AG20443 (cell line): ENCODE measurements around the gene CFAP65.

Experiments used
- DNase-seq: peaks from one replicate; pipeline ENCODE4 v3.0.0; 2012; ENCODE audit warnings: low spot score, mixed read lengths

CFAP65 gene, protein sequence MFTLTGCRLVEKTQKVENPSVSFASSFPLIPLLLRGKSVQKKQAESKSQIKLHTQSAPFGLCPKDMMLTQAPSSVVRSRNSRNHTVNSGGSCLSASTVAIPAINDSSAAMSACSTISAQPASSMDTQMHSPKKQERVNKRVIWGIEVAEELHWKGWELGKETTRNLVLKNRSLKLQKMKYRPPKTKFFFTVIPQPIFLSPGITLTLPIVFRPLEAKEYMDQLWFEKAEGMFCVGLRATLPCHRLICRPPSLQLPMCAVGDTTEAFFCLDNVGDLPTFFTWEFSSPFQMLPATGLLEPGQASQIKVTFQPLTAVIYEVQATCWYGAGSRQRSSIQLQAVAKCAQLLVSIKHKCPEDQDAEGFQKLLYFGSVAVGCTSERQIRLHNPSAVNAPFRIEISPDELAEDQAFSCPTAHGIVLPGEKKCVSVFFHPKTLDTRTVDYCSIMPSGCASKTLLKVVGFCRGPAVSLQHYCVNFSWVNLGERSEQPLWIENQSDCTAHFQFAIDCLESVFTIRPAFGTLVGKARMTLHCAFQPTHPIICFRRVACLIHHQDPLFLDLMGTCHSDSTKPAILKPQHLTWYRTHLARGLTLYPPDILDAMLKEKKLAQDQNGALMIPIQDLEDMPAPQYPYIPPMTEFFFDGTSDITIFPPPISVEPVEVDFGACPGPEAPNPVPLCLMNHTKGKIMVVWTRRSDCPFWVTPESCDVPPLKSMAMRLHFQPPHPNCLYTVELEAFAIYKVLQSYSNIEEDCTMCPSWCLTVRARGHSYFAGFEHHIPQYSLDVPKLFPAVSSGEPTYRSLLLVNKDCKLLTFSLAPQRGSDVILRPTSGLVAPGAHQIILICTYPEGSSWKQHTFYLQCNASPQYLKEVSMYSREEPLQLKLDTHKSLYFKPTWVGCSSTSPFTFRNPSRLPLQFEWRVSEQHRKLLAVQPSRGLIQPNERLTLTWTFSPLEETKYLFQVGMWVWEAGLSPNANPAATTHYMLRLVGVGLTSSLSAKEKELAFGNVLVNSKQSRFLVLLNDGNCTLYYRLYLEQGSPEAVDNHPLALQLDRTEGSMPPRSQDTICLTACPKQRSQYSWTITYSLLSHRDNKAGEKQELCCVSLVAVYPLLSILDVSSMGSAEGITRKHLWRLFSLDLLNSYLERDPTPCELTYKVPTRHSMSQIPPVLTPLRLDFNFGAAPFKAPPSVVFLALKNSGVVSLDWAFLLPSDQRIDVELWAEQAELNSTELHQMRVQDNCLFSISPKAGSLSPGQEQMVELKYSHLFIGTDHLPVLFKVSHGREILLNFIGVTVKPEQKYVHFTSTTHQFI (N-terminal part only)

DNA sequence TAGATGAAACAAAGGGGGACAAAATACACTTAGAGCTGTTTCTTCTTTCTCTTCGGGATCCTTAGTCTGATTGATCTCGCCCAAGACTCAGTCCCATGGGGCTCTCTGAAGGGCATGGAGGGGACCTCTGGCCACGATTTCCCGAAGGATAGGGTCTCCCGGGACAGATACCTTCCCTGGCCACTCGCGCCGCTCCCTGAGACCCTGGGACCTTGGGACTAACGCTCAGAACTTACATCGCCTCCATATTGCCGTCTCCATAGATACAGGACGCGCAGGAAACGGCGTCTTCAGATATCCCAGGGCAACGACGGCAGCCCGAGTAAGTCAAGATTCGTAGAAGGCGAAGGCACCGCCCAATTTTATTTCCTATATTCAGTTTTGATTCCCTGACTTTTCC, at the start of gene CFAP65:
Gene CFAP65, minus strand, starts transcription at position 265 of the 400 bp plus-strand sequence. CDS start 2,468 bp downstream, outside the sequence.
- DNase-seq = peak; percentile 71

DNA sequence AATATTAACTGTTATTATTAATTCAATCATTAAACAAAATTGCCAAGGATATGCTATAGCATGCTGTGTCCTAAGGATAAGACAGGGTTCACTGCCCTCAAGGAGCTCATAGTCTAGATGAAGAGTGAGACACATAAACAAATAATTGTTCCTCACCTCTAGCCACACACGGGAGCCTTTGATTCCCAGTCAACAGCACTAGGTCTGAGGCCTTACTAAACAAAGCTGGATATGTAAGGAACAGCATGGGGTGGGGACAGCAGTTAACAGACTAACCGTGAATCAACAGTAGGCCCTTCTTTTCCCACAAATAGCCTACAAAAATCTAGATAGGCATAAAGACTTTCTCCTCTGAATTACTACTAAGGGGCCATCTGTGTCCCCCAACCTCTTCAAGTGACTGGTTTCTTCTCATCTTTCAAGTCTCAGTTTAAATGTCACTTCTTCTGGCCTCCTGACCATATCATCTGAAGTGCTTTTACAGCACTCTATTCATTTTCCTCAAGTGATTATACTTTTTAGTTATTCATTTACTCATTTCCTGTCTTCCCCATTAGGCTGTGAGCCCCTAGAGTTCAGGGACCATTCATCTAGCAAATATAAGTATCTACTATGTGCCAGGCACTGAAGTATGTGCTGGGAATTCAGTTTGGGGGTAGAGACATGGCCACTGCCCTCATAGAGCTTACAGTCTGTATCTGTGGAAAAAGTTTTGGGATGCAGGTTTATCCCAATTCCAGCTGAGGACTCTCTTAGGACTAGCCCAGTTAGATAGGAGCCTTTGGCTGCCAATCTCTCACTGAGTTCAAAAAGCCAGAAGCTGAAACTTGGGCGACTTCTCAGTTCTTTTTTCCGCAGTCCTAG, 49.4 kb upstream of the CFAP65 start:
- no peak for DNase-seq

- DNase-seq = no peak
Observed at GRCh38 chr2:219089330-219089729, 48.0 kb upstream of the CFAP65 start.

- DNase-seq = no peak
Observed at GRCh38 chr2:219087848-219088247, 46.5 kb upstream of the CFAP65 start.

- no peak for DNase-seq
Observed at GRCh38 chr2:219087361-219087760, 46.0 kb upstream of the CFAP65 start.

DNA sequence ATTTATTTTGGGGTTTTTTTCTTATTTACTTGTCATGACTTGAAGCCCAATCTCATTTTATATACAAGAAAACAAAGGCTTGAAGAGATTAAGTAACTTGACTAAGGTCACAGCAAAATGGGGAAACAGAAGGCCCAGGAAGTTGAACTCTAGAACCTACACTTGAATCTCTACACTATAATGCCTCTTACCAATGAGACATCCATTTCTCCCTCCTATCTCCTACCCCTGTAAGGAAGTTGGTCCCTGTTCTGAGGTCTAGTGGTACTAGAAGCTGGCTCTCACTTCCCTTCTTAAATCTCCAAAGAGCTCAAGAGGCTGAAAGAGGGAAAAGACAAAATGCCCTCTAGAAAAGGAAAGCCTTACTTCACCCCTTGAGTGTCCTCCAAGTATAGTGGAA, 44.9 kb upstream of the CFAP65 start:
- no peak for DNase-seq

DNA sequence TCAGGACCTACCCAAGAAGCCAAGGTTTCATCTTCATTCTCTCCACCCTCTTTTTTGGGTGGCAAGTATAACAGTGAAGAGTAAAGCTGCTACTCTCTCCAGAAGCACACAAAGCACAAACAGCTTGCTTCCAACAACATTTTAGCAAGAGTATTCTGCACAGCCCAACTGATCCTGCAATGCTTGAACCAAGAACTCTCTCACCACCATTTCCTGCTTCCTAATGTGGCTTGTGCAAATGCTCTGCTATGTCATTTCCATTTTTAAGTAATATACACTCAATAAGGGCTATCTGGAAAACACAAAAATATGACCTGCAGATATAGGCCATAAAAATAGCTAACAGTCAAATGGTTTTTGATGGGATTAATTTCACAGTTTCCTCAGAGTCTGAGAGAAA, 43.5 kb upstream of the CFAP65 start:
- no peak for DNase-seq

DNA sequence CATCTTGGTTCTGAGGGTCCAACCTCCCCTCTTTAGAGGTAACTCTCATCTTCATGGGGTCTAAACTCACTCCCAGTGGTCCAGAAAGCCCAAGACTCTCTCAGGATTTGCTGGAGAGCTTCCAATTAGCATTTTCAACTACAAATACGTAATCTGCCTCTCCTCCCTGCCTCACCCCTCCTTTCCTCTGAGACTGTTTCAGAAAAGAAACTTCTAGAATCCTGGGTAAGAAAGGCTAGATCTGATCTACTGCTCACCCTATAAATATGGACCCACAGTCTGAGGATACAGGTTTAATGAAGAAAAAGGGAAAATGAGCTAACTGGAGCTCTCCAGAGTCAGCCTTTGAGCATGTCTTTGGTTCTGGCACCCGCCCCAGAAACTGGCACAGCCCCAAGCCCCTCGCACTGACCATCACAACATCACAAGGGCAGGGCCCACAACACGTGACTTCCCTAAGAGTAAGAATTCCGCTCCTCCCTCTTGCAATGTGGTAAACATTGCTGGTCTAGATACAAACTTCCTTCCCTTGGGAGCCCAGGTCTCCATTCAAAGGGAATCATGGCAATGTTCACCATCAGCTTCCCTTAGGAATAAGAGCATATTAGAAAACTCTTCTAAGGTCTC, 41.1 kb upstream of the CFAP65 start:
- no peak for DNase-seq

DNA sequence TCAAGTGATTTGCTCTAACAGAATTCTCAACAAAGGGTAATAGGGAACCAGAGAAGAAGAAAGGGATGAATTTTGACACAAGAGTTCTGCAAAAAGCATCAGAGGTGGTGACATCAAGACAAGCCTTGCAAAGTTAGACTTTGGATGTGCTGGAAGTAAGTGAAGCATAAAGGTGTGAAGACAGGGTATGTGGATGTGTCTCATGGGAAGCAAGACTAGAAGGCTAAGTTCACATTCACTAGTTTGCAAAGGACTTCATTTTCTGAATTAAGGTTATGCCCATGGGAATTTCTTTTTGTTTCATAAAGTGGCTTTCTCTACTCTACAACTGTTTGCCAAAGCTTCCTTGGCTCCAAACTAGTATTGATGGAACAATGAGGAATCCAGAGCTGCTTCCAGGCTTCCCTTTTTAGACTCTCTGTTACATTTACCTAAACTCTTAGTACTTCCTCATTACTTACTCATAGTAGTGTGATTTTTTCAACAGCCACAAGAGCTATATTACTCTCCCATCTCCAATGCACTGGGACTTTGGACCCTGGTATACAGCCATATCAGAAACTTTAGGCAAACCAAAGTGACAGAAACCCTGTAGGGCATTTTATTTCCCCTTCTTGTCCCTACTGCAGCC, 40.5 kb upstream of the CFAP65 start:
- no peak for DNase-seq

- DNase-seq = no peak
Observed at GRCh38 chr2:219081096-219081495, 39.8 kb upstream of the CFAP65 start.

DNA sequence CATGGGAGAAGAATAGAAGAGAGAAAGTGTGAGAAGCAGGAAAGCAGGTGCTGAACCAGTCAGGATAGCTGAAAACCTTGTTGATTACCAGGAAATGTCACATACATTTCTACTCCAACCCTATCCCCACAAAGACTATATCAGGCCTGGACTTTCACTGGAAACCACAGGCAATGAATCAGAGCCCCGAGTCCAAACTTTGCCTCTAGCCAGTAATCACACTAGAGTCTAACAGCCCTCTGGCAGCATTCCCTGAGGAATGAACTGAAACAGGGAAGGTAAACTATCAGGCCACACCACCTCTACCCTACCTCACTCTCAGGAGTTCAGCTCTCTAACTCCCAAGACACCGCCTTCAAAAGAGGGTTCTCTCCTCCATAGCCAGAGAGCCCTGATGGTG, 38.1 kb upstream of the CFAP65 start:
- DNase-seq = peak; percentile 63

DNA sequence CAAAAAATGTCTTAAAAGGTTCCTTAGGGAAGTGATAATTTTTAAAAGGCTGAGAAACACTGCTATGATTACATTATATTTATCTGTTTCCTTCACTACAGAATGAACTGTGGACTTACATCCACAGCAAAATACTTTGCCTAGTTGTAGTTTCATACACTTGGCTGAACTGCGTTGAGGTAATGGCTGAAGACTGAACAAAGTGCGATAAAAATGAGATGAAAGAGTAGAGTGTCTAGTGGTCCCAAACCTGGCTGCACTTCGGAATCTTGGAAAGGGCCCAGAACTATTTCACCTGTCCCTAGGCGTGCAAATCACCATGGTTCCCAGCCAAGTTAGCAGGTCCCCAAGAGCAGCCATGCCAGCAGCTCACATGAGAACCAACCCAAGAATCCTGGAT, 37.6 kb upstream of the CFAP65 start:
- DNase-seq = no peak

- DNase-seq = no peak
Observed at GRCh38 chr2:219078126-219078525, 36.8 kb upstream of the CFAP65 start.

DNA sequence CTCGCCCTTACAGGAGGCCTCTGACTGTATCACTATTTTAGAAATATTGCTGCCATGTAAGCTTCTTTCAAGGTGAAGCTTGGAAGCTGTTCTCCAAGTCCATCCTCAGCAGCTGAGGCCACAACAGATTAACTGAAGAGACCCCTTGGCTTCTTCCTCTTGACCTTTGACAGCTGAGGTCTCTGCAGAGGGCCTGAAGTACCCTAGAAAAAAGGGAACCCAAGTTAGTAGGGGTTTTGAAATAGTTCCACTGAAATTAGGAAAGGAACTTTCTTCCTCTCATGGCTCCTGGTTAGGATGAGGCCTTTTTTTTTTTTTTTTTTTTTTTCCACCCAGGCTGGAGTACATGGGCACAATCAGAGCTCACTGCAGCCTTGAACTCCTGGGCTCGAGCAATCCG, 34.9 kb upstream of the CFAP65 start:
- DNase-seq = no peak

DNA sequence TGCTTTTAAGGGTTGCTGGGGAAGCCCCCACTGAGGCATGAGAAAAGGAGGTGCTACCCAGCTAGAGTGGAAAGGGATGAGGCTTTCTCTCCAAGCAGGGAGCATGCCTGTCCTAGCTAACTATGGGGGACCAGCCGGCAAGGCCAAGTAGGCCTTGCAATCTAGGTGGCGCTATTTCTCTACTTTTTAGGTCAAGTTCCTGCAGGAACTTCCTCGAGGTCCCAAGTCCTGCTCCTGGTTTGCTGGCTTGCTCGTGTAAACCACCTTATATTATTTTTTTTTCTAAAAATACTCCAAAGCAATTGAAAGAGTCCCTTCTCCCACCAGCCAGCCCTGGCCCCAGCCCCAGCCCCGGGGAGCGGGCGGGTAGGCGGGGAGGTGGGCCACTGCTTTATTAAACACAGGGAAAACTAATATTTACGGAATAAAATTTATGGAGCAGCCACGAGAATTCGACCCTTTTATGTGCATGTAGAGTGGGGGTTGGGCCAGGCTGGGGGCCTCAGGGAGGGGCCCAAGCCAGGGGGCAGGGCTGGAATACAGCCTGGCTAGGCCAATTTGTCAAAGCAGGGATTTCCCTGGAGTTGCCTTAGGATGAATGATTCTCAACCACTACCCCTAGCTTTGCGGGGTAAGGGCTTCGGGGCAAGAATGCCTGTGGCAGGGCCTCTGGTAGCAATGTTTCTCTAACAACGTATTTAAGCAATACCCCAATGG, 32.3 kb upstream of the CFAP65 start:
- DNase-seq = peak; percentile 72

GRCh38 chr2:219072741-219073250, 31.5 kb upstream of the CFAP65 start:
- DNase-seq = no peak

GRCh38 chr2:219071131-219071816, 30.0 kb upstream of the CFAP65 start:
- peak; percentile 25 for DNase-seq

DNA sequence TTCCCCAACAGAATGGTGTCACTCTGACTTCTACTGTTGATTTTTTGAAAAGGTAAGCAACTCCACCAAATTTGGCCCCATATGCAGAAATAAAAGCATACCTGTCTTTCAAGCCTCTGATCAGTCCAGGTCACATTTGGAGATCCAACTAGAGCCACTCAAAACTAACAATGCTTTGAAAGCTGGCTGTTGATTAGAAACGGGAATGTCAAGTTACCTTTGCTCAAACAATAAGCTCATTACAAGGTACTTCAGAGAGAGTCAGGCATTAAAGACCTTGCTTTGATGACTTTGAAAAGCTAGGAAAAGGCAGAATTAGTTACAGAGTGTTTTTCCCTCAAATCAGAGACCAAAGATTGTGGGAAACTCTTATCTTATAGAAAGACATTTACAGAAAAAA, 24.2 kb upstream of the CFAP65 start:
- DNase-seq = no peak

DNA sequence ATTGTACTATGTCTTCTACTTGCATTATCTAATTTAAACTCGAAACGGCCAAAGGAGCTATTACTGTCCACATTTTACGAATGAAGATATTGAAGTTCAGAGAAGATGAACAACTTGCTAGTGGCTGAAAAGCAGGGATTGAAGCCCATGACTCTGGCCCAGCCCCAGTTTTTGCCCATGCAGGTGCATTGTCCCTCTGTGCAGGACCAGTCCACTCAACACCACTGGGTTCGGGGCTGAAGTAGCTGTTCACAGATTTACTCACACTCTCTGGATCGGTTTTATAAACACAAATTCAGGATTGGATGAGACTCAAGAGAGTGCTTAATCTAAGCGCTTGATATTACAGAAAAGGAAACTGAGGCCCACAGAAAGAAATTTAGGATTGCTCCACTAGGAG, 20.8 kb upstream of the CFAP65 start:
- no peak for DNase-seq
